ENCODE data around the gene HLCS.
A peak's percentile ranks its signal among the peaks of the same experiment; 100 is the strongest.

The HLCS gene

GRCh38 chr21:36973986-36974850 lies 7.7 kb upstream of the HLCS start (continued):
- TF ChIP-seq ZNF146 (tag by site-specific recombination; IDR thresholded peaks at IDR 0.05), result no peak
- TF ChIP-seq ZFHX2 (tag by site-specific recombination; conservative IDR thresholded peaks at IDR 0.05), result no peak
- TF ChIP-seq ZNF707 (tag by site-specific recombination; IDR thresholded peaks at IDR 0.05), result 0 out of 2 replicates have a peak, but pooled peaks have one; percentile 6
- TF ChIP-seq ZNF645 (tag by site-specific recombination; IDR thresholded peaks at IDR 0.05), result no peak
- TF ChIP-seq GFI1B (tag by site-specific recombination; IDR thresholded peaks at IDR 0.05), result no peak
- TF ChIP-seq TRIM28 (IDR thresholded peaks at IDR 0.05; ENCODE audit: borderline replicate concordance, low read length), result no peak
- no peak for TF ChIP-seq ZNF776 (tag by site-specific recombination; IDR thresholded peaks at IDR 0.05; ENCODE audit: borderline replicate concordance)
- no peak for TF ChIP-seq ZNF555 (tag by site-specific recombination; conservative IDR thresholded peaks at IDR 0.05)
- no peak for TF ChIP-seq HIC1 (tag by site-specific recombination; IDR thresholded peaks at IDR 0.05)
- no peak for TF ChIP-seq BCL11A (tag by site-specific recombination; IDR thresholded peaks at IDR 0.05; ENCODE audit: low read depth)
- peak; percentile 73; the same call in 1 of the 2 replicates for TF ChIP-seq ZNF366 (tag by site-specific recombination; conservative IDR thresholded peaks at IDR 0.05)
- TF ChIP-seq ZNF623 (tag by site-specific recombination; IDR thresholded peaks at IDR 0.05), result peak; percentile 14; the same call in 1 of the 2 replicates
- TF ChIP-seq ZNF837 (tag by site-specific recombination; IDR thresholded peaks at IDR 0.05), result no peak
- no peak for TF ChIP-seq YY2 (tag by site-specific recombination; IDR thresholded peaks at IDR 0.05)
- TF ChIP-seq ZNF664 (tag by site-specific recombination; IDR thresholded peaks at IDR 0.05), result no peak
- no peak for TF ChIP-seq ZNF777 (tag by site-specific recombination; IDR thresholded peaks at IDR 0.05; ENCODE audit: borderline replicate concordance)
- no peak for TF ChIP-seq ZNF19 (tag by site-specific recombination; IDR thresholded peaks at IDR 0.05; ENCODE audit: low read depth)
- no peak for TF ChIP-seq ZNF350 (tag by site-specific recombination; IDR thresholded peaks at IDR 0.05)
- no peak for TF ChIP-seq ZNF544 (tag by site-specific recombination; IDR thresholded peaks at IDR 0.05)
- no peak for TF ChIP-seq KLF7 (tag by site-specific recombination; IDR thresholded peaks at IDR 0.05; ENCODE audit: borderline replicate concordance)
- TF ChIP-seq ZNF341 (tag by site-specific recombination; IDR thresholded peaks at IDR 0.05; ENCODE audit: low read depth), result no peak
- TF ChIP-seq ZNF747 (tag by site-specific recombination; IDR thresholded peaks at IDR 0.05), result no peak
- no peak for TF ChIP-seq ZNF449 (tag by site-specific recombination; IDR thresholded peaks at IDR 0.05)
- TF ChIP-seq ZNF660 (tag by site-specific recombination; IDR thresholded peaks at IDR 0.05), result no peak
- no peak for TF ChIP-seq ZIC2 (tag by site-specific recombination; IDR thresholded peaks at IDR 0.05)
- TF ChIP-seq ZNF114 (tag by site-specific recombination; IDR thresholded peaks at IDR 0.05), result no peak
- TF ChIP-seq ZSCAN18 (tag by site-specific recombination; IDR thresholded peaks at IDR 0.05), result no peak
- TF ChIP-seq ZXDB (tag by site-specific recombination; IDR thresholded peaks at IDR 0.05), result no peak
- no peak for TF ChIP-seq YY1 (tag by site-specific recombination; IDR thresholded peaks at IDR 0.05)
- TF ChIP-seq ZNF580 (tag by site-specific recombination; IDR thresholded peaks at IDR 0.05), result no peak
- TF ChIP-seq SCRT2 (tag by site-specific recombination; IDR thresholded peaks at IDR 0.05), result no peak
- TF ChIP-seq ZNF548 (tag by site-specific recombination; IDR thresholded peaks at IDR 0.05), result no peak
- no peak for TF ChIP-seq ZNF157 (tag by site-specific recombination; IDR thresholded peaks at IDR 0.05)
- TF ChIP-seq ZBTB26 (tag by site-specific recombination; optimal IDR thresholded peaks at IDR 0.05), result no peak
